ENCODE data around the gene USP43.
A peak's percentile ranks its signal among the peaks of the same experiment; 100 is the strongest.

The USP43 gene

DNA sequence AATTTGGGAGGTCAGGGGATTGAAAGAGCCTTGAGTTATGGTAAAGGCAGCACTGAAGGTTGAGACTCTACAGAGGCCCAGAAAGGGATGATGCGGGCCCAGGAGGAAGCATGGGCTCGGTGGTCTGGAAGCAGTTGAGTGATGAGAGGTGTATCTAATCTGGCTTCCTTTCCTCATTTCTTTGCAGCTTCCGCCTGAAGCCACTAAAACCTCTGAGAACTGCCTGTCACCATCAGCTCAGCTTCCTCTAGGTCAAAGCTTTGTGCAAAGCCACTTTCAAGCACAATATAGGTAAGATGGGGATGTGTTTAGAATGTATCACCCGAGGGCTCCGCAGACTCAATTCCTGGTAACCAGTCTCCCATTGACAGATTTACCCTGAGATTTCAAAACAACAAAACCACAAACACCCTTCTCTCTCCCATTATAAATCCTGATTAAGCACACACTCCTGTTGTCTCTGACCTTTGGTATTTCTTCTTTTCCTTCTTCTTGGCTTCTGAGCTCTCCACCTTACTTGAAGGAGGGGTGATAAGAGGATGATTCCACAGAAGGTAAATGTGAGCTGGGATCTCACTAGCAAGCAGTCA is 21.2 kb downstream of the USP43 start:
- DNase-seq, result no peak

DNA sequence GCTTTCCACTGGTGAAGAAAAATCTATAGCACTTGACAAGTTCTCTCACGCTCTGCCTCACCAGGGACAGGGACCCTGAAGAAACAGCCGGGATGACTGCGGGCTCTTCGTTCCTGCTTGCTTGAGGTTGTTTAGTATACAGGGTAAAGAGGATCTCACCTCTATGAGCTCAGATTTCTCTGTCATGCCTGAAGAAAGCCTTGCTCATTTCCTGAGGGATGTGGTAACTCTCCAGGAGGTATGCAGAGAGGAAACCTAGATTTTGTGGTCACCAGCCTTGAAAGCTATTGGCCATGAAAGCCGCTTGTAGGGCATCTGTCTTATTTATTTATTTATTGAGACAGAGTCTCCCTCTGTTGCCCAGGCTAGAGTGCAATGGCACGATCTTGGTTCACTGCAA is 23.2 kb downstream of the USP43 start:
- DNase-seq, result no peak

DNA sequence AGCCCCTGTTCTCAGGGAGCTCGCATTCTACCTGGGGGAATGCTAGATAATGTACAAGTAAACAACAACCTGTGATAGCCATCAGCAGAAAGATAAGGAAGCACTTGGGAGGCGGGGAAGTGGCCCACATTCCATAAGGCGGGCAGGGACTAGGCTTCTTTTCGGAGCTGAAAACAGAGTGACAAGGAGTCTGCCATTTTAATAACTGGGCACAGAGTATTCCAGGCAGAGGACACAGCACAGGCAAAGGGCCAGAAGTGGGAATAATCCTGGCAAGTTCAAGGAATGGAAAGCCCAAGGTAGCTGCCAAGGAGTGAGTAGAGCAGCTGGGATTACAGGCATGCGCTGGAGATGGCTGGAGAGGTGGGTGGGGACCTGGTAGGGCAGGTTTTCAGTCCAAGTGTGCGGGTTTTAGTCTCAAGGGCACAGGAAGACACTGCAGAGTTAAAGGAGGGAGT is 24.3 kb downstream of the USP43 start:
- no peak for DNase-seq

DNA sequence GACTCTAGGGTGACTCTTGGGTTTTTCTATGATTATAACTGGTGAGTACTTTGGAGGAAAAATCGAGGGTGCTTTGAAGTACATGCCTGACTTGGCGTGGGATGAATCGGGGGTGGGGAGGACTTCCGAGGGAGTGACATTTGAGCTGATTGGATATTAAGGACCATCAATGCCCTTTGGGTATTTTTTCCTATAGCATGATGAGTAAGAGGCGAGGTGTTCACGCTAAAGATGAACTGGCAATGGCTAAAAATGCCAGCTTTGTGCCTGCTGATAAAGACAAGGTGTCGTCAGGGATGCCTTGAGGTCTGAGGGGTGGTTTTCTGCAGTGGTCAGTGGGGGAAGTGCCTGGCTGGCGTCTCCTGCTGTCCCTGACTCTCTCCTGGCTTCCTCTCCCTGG is 25.3 kb downstream of the USP43 start:
- DNase-seq, result no peak

DNA sequence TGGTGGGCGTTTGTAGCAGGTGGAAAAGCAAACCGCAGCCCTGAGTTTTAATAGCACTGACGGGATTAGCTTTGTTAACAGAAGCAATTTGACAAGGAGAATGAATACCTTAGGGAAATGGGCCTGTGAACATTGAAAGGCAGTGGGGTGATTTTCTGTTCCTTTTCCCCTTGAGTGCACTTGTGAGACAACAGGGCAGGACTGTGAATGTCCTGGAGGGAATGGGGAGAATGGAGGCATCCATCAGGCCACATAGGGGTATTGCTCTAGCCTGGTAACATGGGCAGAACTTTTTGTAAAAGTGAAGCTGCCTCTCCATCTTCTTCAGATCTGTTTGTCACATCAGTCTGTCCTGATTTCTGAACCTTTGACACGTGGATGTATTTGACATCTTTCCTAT is 26.2 kb downstream of the USP43 start:
- DNase-seq, result no peak

DNA sequence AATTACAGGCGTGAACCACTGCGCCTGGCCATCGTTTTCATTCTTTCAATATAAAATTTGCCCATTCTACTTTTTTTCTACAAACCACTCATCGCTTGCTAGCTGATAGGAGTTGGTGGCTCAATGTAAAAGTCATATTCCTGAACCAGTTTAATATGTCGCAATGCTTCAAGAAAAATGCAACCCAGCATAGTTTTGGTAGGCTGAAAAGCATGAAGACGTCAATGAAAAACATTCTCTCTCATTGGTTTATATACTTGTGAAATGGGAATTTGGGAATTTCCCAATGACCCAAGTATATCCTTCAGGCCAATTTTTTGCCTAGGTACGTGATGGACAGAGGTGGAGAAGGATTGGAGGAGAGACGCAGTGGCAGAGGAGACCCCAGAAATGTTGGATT is 26.9 kb downstream of the USP43 start:
- no peak for DNase-seq

DNA sequence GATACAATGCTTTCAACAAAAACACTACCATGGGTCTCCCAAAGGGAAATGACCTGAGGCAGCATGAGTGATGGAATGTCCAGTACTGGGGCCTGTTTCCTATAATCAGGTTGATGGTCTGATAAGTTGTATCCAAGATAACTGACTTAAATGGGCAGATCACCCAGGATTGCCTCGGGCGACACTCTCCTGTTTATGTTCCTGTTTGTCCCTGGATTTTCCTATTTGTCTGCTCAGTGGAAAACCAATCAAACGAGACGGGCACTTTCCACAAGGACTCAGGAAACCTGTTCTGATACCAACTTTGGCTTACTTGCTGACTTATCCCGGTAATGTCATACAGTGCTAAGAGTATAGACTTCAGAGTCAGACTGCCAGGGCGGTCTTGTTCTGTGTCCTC is 27.4 kb downstream of the USP43 start:
- DNase-seq, result no peak

DNA sequence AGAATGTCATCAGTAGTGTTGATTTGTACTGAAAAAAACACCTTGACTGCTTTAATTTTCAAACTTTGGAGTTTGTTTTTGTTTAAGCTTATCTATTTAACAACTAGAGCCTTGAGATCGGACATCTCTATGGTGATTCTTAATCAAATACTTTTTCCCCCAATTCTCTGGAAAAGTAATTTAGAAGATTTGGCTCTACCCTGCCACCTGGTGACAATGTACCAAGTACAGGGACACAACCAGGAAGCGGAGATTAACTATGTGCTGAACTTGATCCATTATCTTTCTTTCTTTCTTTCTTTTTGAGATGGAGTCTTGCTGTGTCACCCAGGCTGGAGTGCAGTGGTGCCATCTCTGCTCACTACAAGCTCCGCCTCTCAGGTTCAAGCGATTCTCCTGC is 30.8 kb downstream of the USP43 start:
- no peak for DNase-seq

DNA sequence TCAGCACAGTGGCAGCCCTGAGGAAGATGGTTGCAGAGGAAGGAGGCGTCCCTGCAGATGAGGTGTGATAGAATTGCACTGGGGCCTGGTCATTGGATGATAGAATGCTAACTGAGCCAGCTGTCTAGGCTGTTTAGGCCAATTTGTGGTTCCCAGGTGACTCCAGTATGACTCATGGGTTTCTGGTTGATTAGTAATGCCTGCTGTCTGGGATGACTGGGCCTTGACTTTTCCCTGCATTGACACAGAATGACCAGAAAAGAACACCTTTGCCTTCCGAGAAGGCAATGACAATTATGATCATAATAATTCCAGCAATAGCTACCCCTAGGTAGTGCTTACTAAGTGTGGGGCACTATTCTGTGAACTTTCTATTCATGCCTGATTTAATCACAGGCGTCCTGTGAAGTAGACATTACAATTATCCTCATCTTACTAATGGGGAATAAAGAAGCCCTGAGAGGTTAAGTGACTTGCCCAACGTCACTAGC is 31.5 kb downstream of the USP43 start:
- DNase-seq, result no peak

DNA sequence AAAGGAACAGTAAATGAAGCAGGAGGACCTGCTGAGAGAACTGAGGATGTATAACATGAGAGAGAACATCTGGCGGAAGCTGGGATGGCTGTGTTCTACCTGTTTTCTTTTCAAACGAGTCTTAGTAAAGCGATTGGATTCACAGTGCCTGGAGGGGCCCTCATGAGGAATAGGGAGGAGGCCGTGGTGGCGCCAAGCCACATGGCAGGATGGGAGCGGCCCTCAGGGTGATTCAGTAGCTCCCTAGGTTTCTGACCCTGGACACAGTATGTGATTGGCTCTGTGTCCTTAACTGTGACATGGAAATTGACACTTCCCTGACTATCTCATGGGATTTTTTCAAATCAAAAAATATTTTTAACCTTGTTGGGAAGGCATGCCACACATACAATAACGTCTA is 32.1 kb downstream of the USP43 start:
- no peak for DNase-seq

DNA sequence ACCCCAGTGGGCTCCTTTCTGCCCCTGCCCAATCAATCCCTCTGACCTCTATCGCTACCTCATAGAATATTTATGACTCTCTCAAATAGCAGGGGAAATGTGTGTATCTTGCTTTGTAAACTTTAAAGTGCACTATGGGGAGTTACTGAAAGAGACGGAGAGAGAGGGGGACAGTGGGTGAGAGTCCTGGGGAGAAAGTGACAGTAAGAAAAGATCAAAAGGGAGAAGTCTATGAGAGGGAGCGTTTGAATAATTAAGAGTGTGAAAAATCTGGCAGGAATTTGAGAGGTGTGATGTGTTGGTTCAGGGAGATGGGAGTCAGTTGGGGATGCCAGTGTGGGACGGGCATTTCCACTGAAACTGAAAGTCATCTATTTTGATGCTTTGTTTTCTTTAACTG is 32.6 kb downstream of the USP43 start:
- no peak for DNase-seq

DNA sequence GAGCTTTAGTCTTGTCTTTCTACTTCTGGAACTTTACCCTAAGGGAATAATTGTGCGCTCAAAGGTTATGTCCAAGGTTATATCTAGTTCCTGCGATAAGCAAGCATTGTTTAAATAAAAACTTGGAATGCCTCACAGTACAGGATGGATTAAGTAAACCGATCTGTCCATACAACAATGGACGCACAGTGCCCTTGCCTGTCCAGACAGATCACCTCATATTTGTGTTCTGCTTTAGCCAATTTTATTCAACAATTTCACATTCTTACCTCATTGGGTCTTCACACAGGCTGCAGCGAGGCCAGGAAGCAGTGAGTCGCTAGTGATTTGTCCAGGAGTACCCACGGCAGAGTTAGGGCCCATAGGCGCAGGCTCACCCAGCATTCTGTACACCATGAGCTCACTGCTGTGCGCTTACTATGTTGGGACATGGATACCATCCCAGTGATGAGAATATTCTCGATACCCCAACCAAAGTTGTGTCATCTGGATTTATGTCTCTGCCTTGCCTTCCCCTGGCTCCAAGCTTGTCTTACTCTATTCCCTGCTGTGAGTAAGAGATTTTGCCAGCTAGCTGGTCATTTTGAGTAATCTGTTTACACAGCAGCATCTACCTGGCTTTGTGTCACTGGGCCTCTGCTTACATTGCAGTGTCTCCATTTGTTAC is 39.8 kb downstream of the USP43 start:
- peak; percentile 28 for DNase-seq

DNA sequence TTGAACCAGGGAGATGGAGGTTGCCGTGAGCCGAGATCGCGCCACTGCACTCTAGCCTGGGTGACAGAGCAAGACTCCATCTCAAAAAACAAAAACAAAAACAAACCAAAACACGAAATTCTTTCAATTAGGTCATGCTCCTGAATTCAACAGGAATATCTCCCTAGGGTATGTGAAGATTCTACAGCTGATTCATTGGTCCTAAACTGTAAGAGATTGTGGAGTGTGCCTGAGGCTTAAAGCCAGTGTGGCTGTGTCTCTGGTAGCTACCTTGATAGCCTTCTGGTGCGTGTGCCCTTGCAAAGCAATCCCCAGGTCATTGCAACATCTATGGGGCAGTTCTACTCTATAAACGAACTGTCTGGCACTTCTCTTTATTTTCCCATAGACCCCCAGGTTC is 48.4 kb downstream of the USP43 start:
- no peak for DNase-seq

DNA sequence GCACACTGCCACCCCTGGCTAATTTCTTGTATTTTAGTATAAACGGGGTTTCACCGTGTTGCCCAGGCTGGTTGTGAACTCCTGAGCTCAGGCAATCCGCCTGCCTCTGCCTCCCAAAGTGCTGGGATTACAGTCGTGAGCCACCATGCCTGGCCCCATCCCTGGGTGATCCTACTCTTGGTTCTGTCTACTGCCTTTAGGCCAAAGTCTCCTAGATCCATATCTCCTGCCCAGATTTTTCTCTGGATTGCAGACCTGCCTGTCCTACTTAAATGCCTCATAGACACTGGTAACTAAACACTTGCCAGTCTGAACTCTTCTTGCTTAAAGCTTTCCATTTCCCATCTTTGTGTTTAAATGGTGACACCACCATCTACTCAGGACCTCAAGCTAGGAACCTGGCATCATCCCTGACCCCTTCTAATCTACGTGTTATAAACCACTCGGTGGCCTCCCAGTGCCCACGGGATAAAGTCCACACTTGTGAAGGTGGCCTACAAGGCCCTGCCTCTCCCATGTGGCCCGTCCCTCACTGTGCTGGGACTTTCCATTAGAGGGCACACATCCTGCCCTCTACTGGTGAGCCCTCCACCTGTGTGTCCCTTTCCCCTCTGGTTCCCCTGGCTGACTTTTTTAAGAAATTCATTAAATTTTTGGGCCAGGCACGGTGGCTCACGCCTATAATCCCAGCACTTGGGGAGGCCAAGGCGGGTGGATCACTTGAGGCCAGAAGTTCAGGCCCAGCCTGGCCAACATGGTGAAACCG is 51.1 kb downstream of the USP43 start:
- no peak for DNase-seq

DNA sequence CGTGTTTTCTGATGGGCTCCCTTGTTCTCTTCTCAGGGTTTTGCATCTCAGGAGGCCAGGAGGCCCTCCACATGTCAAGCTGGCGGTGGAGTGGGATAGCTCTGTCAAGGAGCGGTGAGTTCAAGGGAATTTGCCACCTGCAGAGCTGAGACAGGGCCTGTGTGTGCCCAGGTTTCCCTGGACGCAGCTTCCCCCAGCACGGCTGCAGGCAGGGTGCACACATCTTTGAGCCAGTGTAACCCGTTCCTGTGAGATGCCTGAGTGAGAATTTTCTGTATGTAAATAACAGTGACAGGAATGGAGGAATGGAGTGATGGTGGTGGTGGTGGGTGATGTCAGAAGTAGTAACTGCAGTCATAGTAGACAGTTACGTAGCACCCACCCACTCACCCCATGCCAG is 54.8 kb downstream of the USP43 start:
- DNase-seq, result no peak

DNA sequence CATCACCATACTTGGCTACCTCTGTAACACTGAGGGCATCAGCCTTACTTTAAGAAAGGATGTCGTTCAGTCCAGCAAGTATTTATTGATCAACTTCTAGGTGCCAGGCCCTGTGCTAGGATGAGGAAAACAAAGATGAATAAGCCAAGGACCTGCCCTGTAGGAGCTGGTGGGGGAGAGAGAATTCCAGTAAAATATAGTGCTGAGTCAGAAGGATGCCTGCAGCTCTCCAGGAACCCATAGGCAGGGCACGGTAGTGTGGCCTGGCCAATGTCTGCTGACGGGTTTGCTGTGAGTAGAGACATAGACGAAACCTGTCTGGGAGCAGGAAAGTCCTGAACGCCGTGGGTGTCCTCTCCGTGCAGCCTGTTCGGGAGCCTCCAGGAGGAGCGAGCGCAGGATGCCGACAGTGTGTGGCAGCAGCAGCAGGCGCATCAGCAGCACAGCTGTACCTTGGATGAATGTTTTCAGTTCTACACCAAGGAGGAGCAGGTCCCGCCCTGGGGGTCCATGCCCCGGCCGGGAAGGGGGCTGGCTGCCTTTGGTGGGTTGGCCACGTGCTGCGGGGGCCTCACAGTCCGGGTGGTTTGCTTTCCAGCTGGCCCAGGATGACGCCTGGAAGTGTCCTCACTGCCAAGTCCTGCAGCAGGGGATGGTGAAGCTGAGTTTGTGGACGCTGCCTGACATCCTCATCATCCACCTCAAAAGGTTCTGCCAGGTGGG is 55.6 kb downstream of the USP43 start:
- DNase-seq, result no peak

DNA sequence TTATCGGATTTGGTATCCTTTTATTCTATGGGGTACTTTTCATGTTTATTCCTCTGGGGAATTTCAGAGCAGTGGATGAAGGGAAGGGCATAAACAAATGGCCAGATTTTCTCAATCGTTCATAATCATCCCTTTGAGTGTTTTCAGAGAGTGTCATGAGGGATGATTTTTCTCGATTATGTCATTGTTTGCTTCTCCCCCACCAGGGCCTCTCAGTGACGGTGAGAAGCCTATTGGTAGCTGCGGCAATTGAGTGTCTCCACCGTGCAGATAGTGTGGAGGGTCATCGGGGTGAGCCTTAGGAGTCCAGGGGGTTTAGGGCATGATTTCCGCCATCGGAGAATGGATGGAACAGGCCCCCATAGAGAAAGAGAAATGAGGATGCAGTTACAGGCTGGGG is 57.2 kb downstream of the USP43 start:
- DNase-seq, result no peak

DNA sequence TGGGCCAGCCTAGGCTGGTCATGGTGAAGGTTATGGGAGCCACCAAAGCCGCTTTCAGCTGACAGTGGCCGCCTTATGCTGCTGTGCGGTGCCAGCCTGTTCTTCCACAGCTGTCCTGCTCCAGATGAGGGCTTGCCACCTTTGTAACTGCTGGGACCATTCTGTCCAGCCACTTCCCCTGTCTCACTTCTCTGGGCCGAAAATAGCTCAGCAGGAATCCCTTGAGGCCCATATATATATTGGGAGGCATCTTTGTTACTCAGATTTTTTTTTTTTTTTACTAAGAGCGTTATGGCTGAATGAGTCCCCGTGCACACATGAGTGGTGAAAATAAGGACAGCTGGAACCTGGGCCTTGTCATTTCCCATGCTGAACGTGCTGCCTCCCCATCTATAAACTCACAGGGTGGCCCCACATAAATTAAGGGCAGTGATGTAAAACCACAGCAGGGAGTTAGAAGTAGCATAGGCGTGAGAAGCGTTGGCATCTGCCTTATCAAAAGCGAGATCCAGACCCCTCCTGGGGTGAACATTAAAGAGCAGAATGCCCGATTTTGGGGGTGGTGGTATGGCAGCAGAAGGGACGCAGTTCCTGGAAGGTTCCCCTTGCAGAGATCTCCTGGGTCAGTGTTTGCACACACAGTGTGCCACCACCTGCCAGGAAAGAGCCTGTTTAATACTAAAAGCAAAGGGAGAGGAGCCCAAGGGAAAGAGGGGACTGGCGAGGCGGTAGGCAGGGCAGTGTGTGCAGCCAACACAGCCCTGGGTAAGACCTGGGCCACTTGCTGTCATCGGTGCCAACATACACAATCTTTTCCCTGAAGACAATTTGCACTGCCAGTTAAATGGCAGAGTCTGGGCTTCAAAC is 57.8 kb downstream of the USP43 start:
- no peak for DNase-seq

DNA sequence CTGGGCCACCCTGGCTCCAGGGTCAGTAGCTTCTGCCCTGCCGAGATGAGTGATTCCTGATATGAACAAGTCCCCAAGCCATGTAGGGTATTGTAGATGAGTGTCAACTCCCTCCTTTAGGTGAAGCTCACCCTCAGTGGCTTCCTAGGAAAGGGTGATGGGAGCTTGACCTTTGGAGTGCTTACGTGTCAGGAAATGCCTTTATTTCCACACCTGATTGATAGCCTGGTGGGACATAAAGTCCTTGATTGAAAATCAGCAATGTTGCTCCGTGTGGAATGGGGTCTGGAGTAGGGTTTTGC is 58.4 kb downstream of the USP43 start:
- no peak for DNase-seq

DNA sequence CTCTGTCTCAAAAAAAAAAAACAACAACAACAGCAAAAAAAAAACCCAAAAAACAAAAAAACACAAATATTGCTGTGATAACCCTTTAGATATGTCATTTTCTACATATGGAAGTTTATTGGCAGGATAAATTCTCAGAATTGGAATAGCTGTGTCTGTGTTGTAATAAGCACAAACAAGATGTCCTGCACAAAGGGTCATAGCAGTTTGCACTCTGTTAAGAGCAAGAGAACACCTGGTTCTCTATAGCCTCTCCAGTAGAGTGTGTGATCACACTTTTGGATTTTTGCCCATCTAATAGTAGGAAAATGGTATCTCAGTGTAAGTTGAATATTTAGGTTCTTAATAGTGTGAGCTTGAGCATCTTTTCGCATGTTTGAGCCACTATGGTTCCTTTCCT is 60.4 kb downstream of the USP43 start:
- DNase-seq, result no peak

DNA sequence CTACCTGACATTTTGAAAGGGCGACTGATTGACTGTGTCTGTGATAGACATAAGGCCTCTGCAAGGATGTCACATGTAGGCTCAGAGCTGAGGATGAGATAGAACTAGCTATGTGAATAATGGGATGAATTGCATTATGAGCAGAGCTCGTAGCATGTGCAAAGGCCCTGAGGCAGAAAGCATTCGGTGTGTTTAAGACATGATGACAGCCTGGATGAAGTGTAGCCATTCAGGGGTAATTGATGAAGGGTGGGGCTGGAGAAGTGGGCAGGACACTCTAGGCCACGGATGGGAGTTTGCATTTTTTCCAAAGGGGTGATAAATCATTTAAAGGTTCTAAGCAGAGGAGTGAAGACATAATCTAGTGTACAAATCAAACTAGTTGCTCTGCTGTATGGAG is 62.6 kb downstream of the USP43 start:
- DNase-seq, result no peak

DNA sequence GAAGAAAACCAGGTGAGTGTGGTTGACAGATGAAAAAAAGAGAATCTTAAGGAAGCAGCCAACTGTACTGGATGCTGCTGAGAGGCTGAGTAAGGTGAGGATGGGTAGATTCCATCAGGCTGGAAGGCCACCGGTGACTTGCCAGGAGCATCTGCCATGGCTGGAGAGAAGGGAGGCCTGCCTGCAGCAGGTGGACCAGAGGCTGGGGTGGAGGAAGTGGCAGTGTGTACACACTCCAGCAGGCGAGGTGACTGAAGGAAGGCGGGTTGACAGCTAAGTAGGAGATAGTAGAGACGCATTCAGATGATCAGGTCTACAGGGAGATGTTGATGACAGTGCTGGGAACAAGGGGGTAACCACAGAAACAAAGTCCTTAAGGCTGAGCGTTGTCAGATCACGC is 69.5 kb downstream of the USP43 start:
- DNase-seq, result no peak

DNA sequence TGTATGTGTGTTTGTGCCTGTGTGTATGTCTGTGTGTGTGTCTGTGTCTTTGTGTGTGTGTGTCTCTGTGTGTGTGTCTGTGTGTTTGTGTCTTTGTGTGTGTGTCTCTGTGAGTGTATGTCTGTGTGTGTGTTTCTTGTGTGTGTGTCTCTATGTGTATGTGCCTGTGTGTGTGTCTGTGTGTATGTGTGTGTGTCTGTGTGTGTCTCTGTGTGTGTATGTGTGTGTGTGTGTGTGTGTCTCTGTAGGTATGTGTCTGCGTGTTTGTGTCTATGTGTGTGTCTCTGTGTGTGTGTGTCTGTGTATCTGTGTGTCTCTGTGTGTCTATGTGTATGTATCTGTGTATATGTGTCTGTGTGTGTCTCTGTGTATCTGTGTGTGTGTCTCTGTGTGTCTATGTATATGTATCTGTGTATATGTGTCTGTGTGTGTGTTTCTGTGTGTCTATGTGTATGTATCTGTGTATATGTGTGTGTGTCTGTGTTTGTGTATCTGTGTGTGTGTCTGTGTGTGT is 70.2 kb downstream of the USP43 start:
- DNase-seq, result no peak
